GM21723 (cell line): ENCODE measurements around the gene SGPL1.

Source experiments
- ATAC-seq: cut with Tn5 transposase; IDR thresholded peaks from one replicate; pipeline ENCODE4 v1.9.1; 2021; ENCODE audit warnings: mild to moderate bottlenecking, moderate library complexity; ENCODE audit not compliant: unreplicated experiment

The SGPL1 gene

DNA sequence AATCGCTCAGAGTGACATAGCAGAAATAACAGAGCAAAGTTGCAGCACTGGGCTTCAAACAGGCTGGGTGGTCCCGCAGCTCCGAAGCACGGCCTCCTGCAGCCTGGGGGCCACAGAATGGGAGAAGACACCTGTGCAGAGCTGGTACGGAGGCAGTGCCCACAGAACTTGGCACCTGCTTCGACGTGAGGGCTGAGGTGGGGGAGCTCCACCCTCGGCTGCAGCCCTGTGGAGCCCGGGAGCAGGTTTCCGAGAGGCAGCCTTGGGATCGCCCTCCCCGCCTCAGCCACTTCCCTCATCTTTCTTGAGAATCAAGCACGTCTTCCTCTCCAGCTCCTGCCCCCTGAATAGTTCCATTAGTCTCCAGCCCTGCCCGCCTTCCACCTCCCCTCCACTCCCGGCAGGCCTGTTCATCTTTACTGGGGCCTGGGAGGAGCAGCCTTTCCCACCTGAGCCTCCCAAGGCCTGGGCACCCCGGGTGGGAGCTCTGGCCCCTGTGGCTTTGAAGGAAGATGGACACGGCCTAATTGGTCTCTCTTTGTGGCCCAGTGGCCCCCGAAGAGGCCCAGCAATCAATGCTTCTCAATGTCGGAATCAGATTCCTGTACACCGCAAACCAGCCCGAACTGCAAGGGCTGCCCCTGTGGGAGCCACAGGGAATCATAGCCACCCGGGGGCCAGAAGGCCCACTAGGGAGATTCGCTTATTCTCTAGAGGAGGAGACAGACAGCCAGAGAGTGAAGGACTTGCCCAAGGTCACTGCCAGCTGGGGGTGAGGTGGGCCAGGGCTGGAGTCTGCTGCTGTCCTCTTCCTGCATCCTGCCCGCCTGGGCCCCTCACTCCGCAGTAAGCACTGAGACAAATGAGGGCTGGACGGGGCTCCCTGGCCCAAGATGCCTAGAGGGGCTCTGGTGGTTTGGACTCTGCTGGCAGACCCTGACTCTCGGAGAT lies 89.6 kb downstream of the SGPL1 start:
- no peak for ATAC-seq

DNA sequence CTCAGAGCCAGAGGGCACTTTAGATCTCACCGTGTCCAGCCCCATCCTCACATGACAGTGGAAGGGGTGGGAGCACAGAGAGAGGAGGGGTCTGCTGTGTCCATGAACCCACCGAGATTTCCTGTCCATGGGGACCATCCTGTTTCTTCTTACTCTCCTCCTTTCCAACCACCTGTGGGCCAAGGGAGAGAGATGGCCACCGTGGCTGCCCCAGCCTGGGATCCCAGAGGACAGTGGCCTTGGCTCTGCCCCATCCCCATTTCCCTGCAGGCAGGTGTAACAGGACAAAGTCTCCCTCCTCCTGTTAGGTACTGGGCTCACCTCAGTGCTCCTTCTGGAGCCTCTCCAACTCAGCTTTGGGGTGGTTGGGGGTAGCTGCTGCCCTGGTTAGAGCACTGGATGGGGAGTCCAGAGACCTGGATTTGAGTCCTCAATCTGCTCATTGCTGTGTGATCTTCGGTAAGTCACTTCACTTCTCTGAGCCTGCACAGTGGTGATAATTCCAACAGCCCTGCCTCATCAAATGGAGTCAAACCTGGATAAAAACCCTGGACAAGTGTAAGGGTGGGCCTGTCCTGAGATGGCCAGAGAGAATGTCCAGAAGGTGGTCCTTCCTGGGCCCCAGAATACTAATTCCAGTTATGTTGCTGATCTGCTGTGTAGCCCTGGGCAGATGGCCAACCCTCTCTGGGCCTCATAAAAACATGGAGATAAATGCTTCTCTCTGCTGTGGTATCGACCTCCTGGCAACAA lies 90.5 kb downstream of the SGPL1 start:
- no peak for ATAC-seq

DNA sequence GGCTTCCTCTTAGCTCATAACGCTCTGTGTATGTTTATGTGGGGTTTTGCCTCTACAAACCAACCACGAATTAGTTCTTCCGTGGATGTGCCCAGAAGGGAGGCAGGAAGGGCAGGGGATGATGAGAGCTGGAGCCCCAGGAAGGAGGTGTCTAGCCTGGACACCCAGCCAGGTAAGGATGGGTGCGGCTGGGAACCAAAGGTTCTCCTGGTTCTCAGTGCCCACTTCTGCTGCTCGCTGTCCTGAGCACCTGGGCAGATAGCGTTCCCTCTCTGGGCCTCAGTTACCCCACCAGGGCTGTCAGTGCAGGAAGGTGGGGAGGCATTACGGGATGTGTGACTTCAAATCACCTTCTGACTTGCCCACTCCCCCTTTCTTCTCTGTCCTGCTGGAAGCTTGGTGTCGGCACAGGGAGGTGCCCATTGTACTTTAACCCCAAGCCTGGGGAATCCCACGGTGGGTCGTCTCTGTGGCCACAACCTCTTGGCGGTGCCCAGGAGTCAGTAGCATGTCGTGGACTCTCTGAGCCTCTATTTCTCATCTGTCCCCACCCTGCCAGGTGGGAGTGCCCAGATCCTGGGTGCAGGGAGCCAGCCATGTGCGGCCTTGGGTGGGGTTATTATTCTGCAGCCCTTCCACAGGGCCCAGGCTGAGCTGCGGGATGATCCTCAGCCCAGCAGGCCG lies 91.3 kb downstream of the SGPL1 start:
- no peak for ATAC-seq

DNA sequence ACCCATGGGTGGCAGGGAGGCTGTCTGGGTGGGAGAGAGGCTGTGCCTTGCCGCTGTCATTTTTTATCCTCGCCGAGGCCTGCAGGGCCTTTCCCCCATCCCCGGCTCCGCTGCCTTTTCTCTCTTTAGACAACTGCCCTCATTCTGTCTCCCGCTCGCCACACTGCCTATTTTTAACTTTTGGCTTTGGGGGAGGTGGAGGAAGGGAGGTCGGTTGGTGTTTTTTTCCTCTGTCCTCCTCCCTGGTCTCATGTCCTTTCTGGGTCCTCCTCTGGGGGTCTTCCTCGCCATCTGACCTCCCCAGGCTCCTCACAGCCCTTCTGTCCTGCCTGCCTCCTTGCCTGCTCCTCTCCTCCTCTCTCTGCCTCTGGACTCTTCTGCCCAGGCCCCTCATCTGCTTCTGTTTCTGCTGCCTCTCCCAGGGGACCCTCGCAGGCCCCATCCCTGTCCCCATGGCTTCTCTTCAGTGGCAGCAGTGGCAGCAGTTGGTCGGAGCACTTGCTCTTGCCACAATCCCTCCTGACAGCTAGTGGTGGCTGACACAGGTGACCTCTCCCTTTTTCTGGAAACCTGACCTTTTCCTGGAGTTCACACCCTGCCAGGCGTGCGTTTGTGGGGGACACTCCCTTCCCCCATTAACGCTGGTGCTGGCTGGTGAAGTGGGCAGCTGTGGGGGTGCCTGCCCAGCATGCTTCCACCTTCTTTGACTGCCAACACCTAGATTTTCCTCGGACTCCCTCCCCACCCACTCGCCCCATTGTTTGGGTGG lies 92.1 kb downstream of the SGPL1 start:
- ATAC-seq = no peak

DNA sequence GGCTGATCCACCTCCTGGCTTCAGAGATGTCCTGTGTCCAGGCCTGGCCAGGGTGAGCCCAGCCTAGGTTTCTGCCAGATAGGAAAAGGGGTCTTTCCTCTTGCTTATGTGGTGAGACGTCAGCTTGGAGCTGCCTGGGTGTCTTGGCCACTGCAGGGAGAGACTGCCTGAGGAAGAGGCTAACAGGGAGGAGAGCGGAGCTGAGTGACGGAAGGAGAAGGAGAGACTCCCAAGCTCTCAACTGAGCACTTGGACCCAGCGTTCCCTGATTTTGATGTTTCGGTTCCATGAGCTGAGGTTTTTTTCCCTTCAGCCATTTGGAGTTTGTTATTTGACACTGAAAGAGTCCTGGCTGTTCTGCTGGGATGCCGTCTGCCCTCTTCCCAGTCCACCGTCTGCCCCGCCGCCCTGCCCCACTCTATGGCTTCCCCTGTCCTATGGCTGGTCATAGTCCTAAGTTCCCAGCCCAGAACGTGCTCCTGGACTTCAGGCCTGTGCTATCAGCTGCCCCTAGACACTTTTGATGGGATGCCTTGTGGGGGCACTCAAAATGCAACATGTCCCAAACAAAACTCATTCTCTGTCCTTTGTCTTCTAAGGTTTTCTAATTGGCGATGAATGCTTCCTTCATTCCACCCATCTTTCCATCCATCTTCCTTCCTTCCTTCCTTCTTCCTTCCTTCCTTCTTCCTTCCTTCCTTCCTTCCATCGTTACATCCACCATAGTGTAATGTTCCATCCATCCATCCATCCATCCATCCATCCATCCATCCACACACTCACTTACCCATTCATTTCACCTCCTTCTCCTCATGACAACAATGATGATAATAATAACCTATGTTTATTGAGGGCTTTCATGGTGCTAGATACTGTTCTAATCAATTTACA lies 92.9 kb downstream of the SGPL1 start:
- no peak for ATAC-seq

DNA sequence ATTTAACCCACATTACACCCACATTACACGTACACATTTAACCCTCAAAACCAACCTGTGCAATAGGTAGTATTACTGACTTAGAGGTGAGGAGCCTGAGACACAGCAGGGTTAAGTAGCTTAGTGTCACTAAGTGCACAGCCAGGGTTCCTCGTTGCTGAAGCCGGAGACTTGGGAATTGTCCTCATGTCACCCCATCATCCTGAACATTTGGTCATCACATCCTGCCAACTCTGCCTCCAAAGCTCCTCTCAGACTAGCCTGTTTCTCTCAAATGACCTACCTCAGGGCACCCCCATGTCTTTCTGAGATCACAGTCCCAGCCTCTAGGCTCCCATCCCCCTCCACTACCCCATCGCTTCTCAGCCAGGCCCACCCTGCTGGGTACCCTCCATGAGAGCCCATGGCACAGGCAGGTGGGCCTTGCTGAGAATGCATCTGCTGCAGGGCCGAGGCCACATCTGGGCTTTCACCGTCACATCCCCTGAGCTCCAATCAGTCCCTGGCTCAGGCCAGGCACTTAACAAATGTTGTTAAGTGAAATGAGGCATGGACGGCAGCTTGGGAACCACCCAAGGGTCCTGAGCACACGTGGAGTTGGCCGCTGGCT lies 93.7 kb downstream of the SGPL1 start:
- ATAC-seq = no peak

DNA sequence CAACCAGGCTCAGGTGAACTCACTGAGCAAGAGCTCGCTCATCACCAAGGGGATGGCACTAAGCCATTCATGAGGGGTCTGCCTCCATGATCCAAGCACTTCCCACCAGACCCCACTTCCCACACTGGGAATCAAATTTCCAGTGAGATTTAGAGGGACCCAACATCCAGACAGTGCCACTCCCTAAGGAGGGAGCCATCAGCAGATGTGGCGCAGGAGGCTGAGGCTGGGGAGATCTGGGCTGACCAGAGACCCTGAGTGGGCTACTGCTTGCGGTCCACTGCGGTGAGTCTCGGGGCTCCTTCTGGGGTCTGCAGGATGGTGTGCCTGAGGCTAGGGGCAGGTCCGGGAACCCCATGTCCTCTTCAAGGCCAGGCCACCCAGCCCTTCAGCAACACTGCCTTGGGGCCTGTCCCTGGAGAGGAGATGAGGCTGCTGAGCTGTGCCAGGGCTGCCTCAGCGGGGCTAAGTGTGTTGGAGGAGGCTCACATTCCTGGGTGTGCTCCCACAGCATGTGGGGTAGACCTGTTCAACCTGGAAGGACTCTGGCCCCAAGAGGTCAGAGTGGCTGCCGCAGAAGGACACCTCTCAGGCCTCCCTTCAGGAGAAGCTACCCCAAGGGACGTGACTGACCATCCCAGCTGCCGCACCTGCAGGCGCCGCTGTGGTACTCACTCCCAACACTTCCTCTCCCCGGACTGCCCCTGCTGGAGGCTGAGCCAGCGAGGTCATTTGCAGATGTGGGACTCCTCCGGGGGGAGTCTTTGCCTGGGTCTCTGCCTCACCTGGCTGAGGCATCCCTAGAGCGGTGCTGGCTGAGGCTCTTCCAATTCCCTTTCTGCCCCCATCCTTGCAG lies 95.0 kb downstream of the SGPL1 start:
- ATAC-seq = no peak

DNA sequence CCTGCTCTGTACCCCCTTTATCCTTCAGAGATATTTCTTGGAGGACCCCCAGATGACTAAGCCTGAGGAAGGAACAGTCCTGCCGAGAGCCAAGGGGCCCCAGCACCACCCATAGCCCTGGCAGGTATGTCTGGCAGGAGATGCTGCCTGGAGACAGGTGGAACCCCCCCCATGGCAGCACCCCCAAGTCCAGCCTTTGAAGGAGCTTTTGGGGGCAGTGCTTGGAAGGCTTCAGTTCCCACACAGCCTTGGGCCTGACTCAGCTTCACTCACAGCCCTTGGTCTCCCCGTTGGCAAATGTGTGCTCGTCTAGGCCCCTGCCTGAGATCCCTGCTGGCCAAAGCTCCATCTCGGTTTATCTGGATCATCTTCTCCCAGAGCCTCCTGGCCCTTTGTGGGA lies 95.6 kb downstream of the SGPL1 start:
- no peak for ATAC-seq

DNA sequence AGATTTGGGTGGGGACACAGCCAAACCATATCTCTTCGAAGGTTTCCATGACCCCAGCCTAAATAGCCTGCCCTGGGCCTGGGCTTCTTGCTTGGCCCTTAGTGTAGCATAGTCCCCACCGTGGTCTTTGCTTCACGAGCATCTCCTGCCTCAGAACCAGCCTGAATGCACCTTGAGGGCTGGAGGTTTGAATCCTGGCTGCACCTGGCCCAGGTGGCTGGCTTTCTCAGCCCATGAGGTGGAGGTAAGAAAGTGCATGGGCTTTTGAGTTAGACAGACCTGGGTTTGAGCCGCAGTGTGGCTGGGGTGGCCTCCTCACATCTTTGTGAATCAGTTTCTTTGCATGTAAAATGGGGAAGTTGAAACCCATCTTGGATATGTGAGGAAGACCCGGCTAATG lies 96.8 kb downstream of the SGPL1 start:
- ATAC-seq = no peak

DNA sequence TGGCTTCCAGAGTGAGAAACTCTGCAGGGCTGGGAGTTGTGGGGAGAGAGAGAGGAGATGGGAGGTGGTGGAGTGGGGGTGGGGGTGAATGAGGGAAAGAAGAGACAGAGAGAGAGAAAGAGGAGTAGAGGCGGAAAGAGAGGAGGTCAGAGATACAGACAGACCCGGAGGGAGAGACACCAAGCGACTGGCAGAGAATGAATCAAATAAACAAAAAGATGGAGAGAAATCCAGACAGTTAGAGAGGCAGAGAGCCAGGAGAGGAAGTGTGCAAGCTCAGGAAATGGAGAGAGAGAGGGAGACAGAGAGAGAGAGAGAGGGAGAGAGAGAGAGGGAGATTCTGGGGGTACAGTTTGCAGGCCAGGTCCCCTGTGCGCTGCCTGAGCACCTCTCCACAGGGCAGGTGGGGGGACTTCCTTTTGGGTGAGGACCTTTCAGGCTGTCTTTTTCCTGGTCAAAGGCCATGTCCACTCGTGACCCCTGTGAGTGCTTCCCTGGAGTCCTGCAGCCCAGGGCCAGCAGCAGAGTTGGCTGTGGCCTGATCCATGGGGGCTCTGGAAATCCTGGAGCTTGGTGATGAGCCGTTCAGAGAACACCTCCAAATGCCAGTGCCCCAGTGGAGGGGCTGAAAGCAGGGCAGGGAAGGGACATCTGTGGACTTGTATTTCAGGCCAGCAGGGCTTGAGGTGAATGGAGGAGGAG lies 97.6 kb downstream of the SGPL1 start:
- no peak for ATAC-seq

DNA sequence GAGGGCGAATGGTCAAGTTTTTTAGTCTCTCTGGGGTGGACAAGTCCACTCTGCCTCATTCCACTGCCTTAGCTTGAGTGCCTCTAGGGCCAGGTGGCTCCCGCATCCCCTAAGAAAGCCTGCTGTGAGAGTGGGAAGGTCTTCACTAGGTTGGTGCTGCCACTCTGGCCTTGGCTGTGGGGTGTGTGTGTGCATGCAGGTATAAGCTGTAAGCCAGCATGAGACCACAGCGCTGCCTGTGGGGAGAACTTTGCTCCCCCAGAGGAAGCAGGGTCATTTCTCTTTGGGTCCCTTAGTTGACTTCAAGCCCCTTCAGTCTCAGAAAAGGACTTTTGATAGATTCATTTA lies 98.1 kb downstream of the SGPL1 start:
- no peak for ATAC-seq

DNA sequence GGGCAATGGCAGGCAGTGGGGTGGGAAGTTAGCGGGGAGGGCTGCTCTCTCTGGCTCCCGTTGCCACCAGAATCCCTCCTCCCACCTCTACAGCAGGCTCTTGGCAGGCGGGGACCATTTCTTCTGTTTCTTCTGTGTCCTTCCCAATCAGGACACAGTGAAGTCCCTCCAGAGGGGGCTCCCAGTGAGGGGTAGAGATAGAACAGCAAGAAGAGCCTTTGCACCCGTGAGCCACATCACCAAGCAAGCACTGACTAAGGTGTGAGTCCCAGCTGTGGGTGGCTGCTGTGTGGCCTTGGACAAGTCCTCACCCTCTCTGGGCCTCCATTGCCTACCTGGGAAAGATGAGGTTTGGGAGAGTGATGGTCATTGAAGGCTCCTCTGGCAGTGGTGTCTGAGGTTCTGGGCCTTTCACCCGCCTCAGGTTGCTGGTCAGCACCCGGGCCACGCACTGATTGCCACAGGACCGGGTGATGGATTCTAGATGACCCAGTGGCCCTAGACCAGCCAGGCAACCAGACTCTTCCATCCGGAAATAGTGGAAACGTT lies 98.6 kb downstream of the SGPL1 start:
- no peak for ATAC-seq

DNA sequence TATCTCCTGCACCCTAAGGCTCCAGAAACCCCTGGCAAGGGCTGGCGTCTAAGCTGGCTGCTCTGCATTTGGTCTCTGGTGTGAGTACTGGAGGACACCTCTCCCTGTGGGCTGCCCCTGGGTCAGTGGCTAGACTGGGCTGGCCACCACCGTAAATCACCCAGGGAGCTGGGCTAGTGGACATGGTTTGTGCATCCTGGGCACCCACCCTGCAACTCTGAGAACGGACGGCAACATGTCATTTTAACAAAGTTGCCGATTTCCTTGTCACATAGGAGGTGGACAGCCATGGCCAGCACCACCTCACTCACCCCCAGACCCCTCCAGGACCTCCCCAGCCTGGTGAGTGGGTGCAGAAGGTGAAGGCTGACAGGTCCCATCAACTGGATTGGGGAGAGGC lies 99.5 kb downstream of the SGPL1 start:
- no peak for ATAC-seq

DNA sequence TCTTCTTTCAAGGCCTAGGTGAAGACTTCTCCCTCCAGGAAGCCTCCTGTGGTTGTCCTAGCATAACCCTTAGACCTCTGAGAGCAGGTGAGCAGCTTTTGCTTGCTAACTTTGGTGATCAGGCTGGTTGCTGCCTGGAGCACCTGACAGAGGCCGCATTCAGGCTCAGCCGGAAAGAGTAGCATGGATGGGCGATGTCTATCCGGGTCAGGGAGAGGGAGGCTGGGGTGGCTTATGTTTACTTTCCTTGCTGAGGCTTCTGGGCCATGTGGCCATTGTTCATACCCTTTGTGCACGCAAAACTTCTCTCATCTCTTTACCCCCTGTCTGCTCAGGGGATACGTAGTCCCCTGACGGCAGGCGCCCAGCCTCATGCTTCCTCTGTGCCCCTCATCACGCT lies 100.1 kb downstream of the SGPL1 start:
- no peak for ATAC-seq

DNA sequence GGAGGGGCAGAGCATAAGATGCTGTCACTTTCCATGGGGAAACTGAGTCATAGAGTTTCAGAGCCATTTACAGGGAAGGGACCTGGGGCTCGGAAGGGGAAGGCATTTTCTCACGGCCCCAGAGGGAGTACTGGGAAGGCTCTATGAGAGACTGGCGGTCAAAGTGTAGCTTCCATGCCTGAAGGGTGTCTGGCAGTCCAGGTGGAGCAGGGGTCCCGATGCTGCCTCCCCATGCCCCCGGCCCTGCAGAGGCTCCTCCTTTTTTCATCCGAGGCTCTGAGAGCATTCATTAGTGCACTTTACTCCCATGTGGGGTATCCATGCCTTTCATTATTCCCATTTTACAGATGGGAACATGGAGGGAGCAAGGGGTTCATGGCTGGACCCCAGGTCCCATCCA lies 100.5 kb downstream of the SGPL1 start:
- ATAC-seq = no peak

DNA sequence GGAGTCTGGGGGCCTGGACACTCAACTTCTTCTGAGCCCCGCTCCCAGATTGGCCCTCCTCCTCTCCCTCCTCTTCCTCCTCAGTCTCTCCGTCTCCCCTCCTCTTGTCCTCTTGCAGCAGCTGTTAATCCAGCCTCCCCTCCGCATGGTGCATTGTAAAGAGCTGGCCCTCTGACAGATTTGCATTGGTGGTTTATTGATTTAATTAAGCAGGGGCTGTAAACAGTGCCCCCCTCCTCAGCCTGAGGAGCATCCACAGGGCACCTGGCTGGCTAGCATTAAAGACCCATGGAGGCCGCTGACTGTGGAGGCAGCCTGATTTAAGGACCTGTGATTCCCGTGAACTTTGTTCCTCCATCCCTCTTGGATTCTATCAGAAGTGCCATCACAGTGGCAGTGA lies 101.5 kb downstream of the SGPL1 start:
- ATAC-seq = no peak

DNA sequence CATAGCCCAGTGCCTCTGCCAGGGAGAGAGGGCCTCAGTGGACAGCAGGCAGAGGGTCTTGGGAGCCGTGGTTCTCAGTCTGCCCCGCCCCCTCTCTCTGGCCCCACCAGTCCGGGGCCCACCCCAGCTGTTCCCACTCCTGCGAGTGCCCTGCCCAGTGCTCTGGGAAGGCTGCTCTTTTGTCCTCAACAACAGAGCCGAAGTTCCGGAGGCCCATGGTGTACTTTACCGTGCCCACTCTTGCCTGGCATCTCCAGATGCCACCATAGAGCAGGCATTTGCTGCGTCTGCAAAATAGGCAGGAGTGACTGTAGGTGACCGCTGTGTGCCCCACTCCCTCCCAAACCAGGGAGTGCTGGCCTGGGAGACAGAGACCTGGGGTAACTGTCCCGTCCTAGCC lies 101.9 kb downstream of the SGPL1 start:
- no peak for ATAC-seq
